ENCODE data around the gene WDR88. TPM values are rescaled to one million over a fixed set of nuclear protein-coding genes. Genes with fewer than 3 reads are reported as not detected.
A peak's percentile ranks its signal among the peaks of the same experiment; 100 is the strongest.

WDR88 gene
- total and polyA plus RNA-seq, 2 of the 8 experiments (the other 6 are each of a cell fraction or from before 2014, with no cell fraction given) = not detected

- H3K23me2 ChIP-seq (ENCODE audit: low read depth, low read length) = peaks cover 12% of the 10 kb centered on the region
- no peak overlapping the region; the same call in 1 of the 2 replicates for H4K8ac ChIP-seq (ENCODE audit: extremely low read depth, insufficient read depth, low read length)
- H4K5ac ChIP-seq (ENCODE audit: insufficient read length, low read depth, low read length) = no peak overlapping the region
- H3K4me3 ChIP-seq (ENCODE audit: extremely low read depth in 1 of 4, insufficient read depth in 2 of 4, low read depth in 3 of 4, low read length in 4 of 4) = peak overlapping the region; percentile 49 to 91 (median 62)
- no peaks in the 10 kb centered on the region for H3K36me3 ChIP-seq (ENCODE audit: control insufficient read depth in 2 of 4, insufficient read depth in 4 of 4, low read length in 3 of 4)
- no peaks in the 10 kb centered on the region for H3K9me3 ChIP-seq (ENCODE audit: insufficient read depth in 2 of 2, low read depth in 1 of 2, low read length in 1 of 2)
- H3K18ac ChIP-seq (ENCODE audit: extremely low read depth, low read length) = no peak overlapping the region; the same call in 1 of the 2 replicates
- no peak overlapping the region for H3K27ac ChIP-seq (ENCODE audit: low read depth, low read length)
- WGBS, 2 experiments (ENCODE audit: extremely low coverage in 1 of 2, insufficient coverage in 1 of 2, insufficient read length in 1 of 2, insufficient replicate concordance in 2 of 2, low coverage in 1 of 2, low lambda C conversion rate in 2 of 2, missing lambda C conversion rate in 1 of 2) = 8% methylated on average over 24 of the region's 38 CpGs; no CpG with 5 or more reads in 1 of the 2 experiments
- no peak overlapping the region for H2AK5ac ChIP-seq (ENCODE audit: low read depth, low read length)
- no peak for FAIRE-seq
- H3K27me3 ChIP-seq (replicated peaks in 1 of 4; ENCODE audit: control insufficient read depth in 3 of 4, extremely low read depth in 1 of 4, insufficient read depth in 3 of 4, low read length in 3 of 4) = peaks cover 0 to 2% (median 1%) of the 10 kb centered on the region in 4 experiments; a peak in 3 of 7 replicates
- no peak overlapping the region for H3K14ac ChIP-seq (ENCODE audit: insufficient read length)
- DNase-seq (ENCODE audit: low read depth in 1 of 2, low spot score in 2 of 2) = peak in 1 of 2 experiments; percentile 63
- ChIA-PET POLR2A (ENCODE audit: partially characterized antibody) (interaction anchor here (1.1 to 2.8 kb wide), 8 partner anchors 18 to 446 kb away, joined by 3 to 15 read pairs (median 5); partner anchors contain the start of gene CEBPG), CTCF (ENCODE audit: partially characterized antibody) (interaction anchor here (0.8 to 4.9 kb wide), 14 partner anchors 8 to 242 kb away, joined by 3 to 19 read pairs (median 6); no protein-coding TSS in a partner anchor)
- H3K4me2 ChIP-seq (ENCODE audit: insufficient read depth in 1 of 2, low read depth in 2 of 2, low read length in 2 of 2) = peak overlapping the region; percentile 68 to 92
- peaks cover 0 to 5% of the 10 kb centered on the region in 2 experiments for H4K20me1 ChIP-seq (replicated peaks in 1 of 2; ENCODE audit: control insufficient read depth in 1 of 2, insufficient read depth in 2 of 2, low read length in 2 of 2)
- H2BK20ac ChIP-seq (ENCODE audit: low read length) = no peak overlapping the region
- no peak overlapping the region for H4K91ac ChIP-seq (replicated peaks; ENCODE audit: insufficient read length, low read length)
- no peak overlapping the region for H2BK120ac ChIP-seq (replicated peaks; ENCODE audit: low read depth, low read length)
- no peak overlapping the region for H2AFZ ChIP-seq (ENCODE audit: low read length)
- no peak overlapping the region for H2BK15ac ChIP-seq (ENCODE audit: low read length)
- H2BK12ac ChIP-seq (ENCODE audit: low read depth, low read length) = no peak overlapping the region
- peaks cover 3% of the 10 kb centered on the region; the same call in 1 of the 2 replicates for H3K79me1 ChIP-seq (ENCODE audit: low read depth, low read length)
- H3K56ac ChIP-seq (replicated peaks; ENCODE audit: insufficient read length, low read depth, low read length) = no peak overlapping the region
- H3K9ac ChIP-seq (replicated peaks in 1 of 4; ENCODE audit: extremely low read depth in 1 of 4, low read depth in 3 of 4, low read length in 3 of 4) = peak overlapping the region in 2 of 4 experiments; percentile 35 to 37; a peak in 2 of 7 replicates
- 0 out of 4 replicates have a peak, but pooled peaks cover 0 to 3% of the 10 kb centered on the region in 2 experiments for H3K79me2 ChIP-seq (ENCODE audit: control insufficient read depth in 1 of 2, insufficient read depth in 2 of 2, low read length in 2 of 2)
- H3K4ac ChIP-seq (replicated peaks; ENCODE audit: insufficient read length, low read depth, low read length) = no peak overlapping the region
- H2BK5ac ChIP-seq (ENCODE audit: low read depth, low read length) = no peak overlapping the region
- H3K4me1 ChIP-seq (replicated peaks in 1 of 4; ENCODE audit: control insufficient read depth in 3 of 4, insufficient read depth in 4 of 4, low read length in 3 of 4) = peaks cover 0 to 3% (median under 1%) of the 10 kb centered on the region in 4 experiments; a peak in 3 of 7 replicates
- no peak overlapping the region for H3K23ac ChIP-seq (ENCODE audit: insufficient read length)
- TF ChIP-seq CTCF (IDR thresholded peaks at IDR 0.05; ENCODE audit: control extremely low read depth in 1 of 3, insufficient read depth in 1 of 3, low read depth in 1 of 3, low read length in 3 of 3) = peak in 1 of 3 experiments; percentile 37; a peak in 1 of 4 replicates
- TF ChIP-seq CHD1 (IDR thresholded peaks at IDR 0.05; ENCODE audit: low read depth, low read length) = no peak
- TF ChIP-seq EGR1 (IDR thresholded peaks at IDR 0.05; ENCODE audit: borderline replicate concordance, low read depth, low read length) = no peak
- 0 out of 4 replicates have a peak, but pooled peaks of 1 of the 2 experiments have one; percentile 2 for TF ChIP-seq RAD21 (IDR thresholded peaks at IDR 0.05 in 1 of 2, conservative IDR thresholded peaks at IDR 0.05 in 1 of 2; ENCODE audit: low read depth in 2 of 2, low read length in 2 of 2)
- TF ChIP-seq, protein P1, sequence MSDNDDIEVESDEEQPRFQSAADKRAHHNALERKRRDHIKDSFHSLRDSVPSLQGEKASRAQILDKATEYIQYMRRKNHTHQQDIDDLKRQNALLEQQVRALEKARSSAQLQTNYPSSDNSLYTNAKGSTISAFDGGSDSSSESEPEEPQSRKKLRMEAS (IDR thresholded peaks at IDR 0.05) = no peak
- TF ChIP-seq CBX8 (IDR thresholded peaks at IDR 0.05; ENCODE audit: borderline replicate concordance, low read depth, low read length) = no peak
- no peak for TF ChIP-seq HDAC6 (IDR thresholded peaks at IDR 0.05; ENCODE audit: low read depth, low read length)
- no peak for TF ChIP-seq SIX5 (IDR thresholded peaks at IDR 0.05; ENCODE audit: low read depth, low read length)
- TF ChIP-seq CREB1 (IDR thresholded peaks at IDR 0.05) = no peak
These were observed 45.6 kb downstream of the WDR88 start for GRCh38 chr19:33177417-33177979.

All from H1 (cell line).